TTC549 (cell line): ENCODE data around the gene BNIPL.
A peak's percentile ranks its signal among the peaks of the same experiment; 100 is the strongest.

ENCODE experiments used
- FAIRE-seq: peaks from 2 replicates; lab custom pipeline; 2012; peaks lifted over from hg19 to GRCh38; lab: Jason Lieb, UNC

The BNIPL gene

GRCh38 chr1:151059109-151060006, 23.0 kb downstream of the BNIPL start, which contains the start of gene CDC42SE1:
Gene CDC42SE1, minus strand, starts transcription at chr1:151059622. Its CDS starts 3,892 bp downstream, at chr1:151055730.
- FAIRE-seq, result no peak

- FAIRE-seq, result peak; percentile 52
Observed at GRCh38 chr1:151060007-151060656, 23.7 kb downstream of the BNIPL start, which contains the start of gene MLLT11. Gene MLLT11, plus strand, starts transcription at chr1:151060397. Its CDS starts 6,828 bp downstream, at chr1:151067225.

- no peak for FAIRE-seq
Observed at GRCh38 chr1:151060657-151061421, 24.5 kb downstream of the BNIPL start.

- no peak for FAIRE-seq
Observed at GRCh38 chr1:151061704-151062103, 25.3 kb downstream of the BNIPL start.

- FAIRE-seq, result no peak
Observed at GRCh38 chr1:151062741-151063371, 26.5 kb downstream of the BNIPL start.

- no peak for FAIRE-seq
Observed at GRCh38 chr1:151065089-151065645, 28.8 kb downstream of the BNIPL start.

GRCh38 chr1:151067185-151067584, 30.8 kb downstream of the BNIPL start:
- no peak for FAIRE-seq

GRCh38 chr1:151069103-151069486, 32.7 kb downstream of the BNIPL start:
- no peak for FAIRE-seq

GRCh38 chr1:151070474-151071276, 34.3 kb downstream of the BNIPL start, which contains the start of gene GABPB2:
Gene GABPB2, plus strand, starts transcription at chr1:151070761. Its CDS starts 17,429 bp downstream, at chr1:151088190.
- peak; percentile 67 for FAIRE-seq

GRCh38 chr1:151072224-151072623, 35.8 kb downstream of the BNIPL start:
- no peak for FAIRE-seq

GRCh38 chr1:151085953-151086559, 49.7 kb downstream of the BNIPL start:
- no peak for FAIRE-seq
